MM.1S (cell line): ENCODE data around the gene CHN1.

ENCODE experiments used
- DNase-seq: peaks from one replicate; pipeline ENCODE4 v3.0.0-alpha.2; 2015
- H2AFZ ChIP-seq: fragments of 300-600 bp; sonication (generic); 2 replicates; pipeline ENCODE4 v1.6.0; 2016; ENCODE audit warnings: antibody characterized with exemption, low read length
- H3F3A ChIP-seq: fragments of 300-600 bp; sonication (generic); 2 replicates; pipeline ENCODE4 v1.6.1; 2016; ENCODE audit warnings: mild to moderate bottlenecking, antibody characterized with exemption, low read length, moderate library complexity, mixed read lengths; ENCODE audit not compliant: insufficient read depth
- H3K27ac ChIP-seq: fragments of 300-600 bp; sonication (generic); 2 replicates; pipeline ENCODE4 v1.5.1; 2016; ENCODE audit warnings: mild to moderate bottlenecking, low read length
- H3K27me3 ChIP-seq: fragments of 300-600 bp; sonication (generic); replicated peaks from 2 replicates; pipeline ENCODE4 v1.6.0; 2016; ENCODE audit warnings: low read length; ENCODE audit not compliant: insufficient read depth
- H3K36me3 ChIP-seq: fragments of 300-600 bp; sonication (generic); replicated peaks from 2 replicates; pipeline ENCODE4 v1.6.1; 2016; ENCODE audit warnings: mild to moderate bottlenecking, low read length, mixed read lengths; ENCODE audit not compliant: insufficient read depth
- H3K4me1 ChIP-seq: fragments of 300-600 bp; sonication (generic); 2 replicates; pipeline ENCODE4 v1.6.1; 2016; ENCODE audit warnings: low read length, mixed read lengths
- H3K4me2 ChIP-seq: fragments of 300-600 bp; sonication (generic); 2 replicates; pipeline ENCODE4 v1.6.0; 2016; ENCODE audit warnings: low read depth, low read length
- H3K4me3 ChIP-seq: fragments of 300-600 bp; sonication (generic); 2 replicates; pipeline ENCODE4 v1.5.1; 2016; ENCODE audit warnings: low read length, mixed read lengths
- H3K79me2 ChIP-seq: fragments of 300-600 bp; sonication (generic); 2 replicates; pipeline ENCODE4 v1.6.1; 2016; ENCODE audit warnings: mixed run types, low read length, mixed read lengths
- H3K9ac ChIP-seq: fragments of 300-600 bp; sonication (generic); 2 replicates; pipeline ENCODE4 v1.6.1; 2016; ENCODE audit warnings: low read length, mixed read lengths
- H3K9me2 ChIP-seq: fragments of 300-600 bp; sonication (generic); replicated peaks from 2 replicates; pipeline ENCODE4 v1.6.1; 2016; ENCODE audit warnings: mild to moderate bottlenecking, low read length, mixed read lengths; ENCODE audit not compliant: insufficient read depth
- H3K9me3 ChIP-seq: fragments of 300-600 bp; sonication (generic); replicated peaks from 2 replicates; pipeline ENCODE4 v1.6.1; 2016; ENCODE audit warnings: mild to moderate bottlenecking, low read length, mixed read lengths; ENCODE audit not compliant: insufficient read depth
- H4K20me1 ChIP-seq: fragments of 300-600 bp; sonication (generic); 2 replicates; pipeline ENCODE4 v1.6.1; 2016; ENCODE audit warnings: mild to moderate bottlenecking, low read length, moderate library complexity, mixed read lengths; ENCODE audit not compliant: insufficient read depth
- EZH2 ChIP-seq: fragments of 300-600 bp; sonication (generic); optimal IDR thresholded peaks from 2 replicates; pipeline ENCODE3; 2017; ENCODE audit warnings: low read depth, mild to moderate bottlenecking, antibody characterized with exemption, low read length, mixed read lengths
- EZH2phosphoT487 ChIP-seq: fragments of 300-600 bp; sonication (generic); IDR thresholded peaks from 2 replicates; pipeline ENCODE4 v1.6.1; 2018; ENCODE audit warnings: antibody characterized with exemption, low read length
- TF ChIP-seq, protein P1 (sequence below): fragments of 300-600 bp; sonication (generic); IDR thresholded peaks from 2 replicates; pipeline ENCODE4 v1.5.1; 2016; ENCODE audit warnings: antibody characterized with exemption, low read length, mixed read lengths

CHN1 gene

GRCh38 chr2:174760845-174761473, 244.2 kb downstream of the CHN1 start:
- H3K36me3 ChIP-seq, result no peaks in the 10 kb centered on the region
- TF ChIP-seq, protein P1, sequence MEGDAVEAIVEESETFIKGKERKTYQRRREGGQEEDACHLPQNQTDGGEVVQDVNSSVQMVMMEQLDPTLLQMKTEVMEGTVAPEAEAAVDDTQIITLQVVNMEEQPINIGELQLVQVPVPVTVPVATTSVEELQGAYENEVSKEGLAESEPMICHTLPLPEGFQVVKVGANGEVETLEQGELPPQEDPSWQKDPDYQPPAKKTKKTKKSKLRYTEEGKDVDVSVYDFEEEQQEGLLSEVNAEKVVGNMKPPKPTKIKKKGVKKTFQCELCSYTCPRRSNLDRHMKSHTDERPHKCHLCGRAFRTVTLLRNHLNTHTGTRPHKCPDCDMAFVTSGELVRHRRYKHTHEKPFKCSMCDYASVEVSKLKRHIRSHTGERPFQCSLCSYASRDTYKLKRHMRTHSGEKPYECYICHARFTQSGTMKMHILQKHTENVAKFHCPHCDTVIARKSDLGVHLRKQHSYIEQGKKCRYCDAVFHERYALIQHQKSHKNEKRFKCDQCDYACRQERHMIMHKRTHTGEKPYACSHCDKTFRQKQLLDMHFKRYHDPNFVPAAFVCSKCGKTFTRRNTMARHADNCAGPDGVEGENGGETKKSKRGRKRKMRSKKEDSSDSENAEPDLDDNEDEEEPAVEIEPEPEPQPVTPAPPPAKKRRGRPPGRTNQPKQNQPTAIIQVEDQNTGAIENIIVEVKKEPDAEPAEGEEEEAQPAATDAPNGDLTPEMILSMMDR, result no peak
- TF ChIP-seq EZH2 (no peak), EZH2phosphoT487 (no peak)
- no peaks in the 10 kb centered on the region for H3K9me2 ChIP-seq
- peaks cover 38% of the 10 kb centered on the region for H3K4me1 ChIP-seq
- H3K4me2 ChIP-seq, result no peak overlapping the region
- H2AFZ ChIP-seq, result no peak overlapping the region
- H3F3A ChIP-seq, result peaks cover 16% of the 10 kb centered on the region
- no peaks in the 10 kb centered on the region for H3K79me2 ChIP-seq
- H3K9me3 ChIP-seq, result no peaks in the 10 kb centered on the region
- no peak overlapping the region for H3K27ac ChIP-seq
- DNase-seq, result no peak
- no peak overlapping the region for H3K4me3 ChIP-seq
- no peak overlapping the region for H3K9ac ChIP-seq
- H4K20me1 ChIP-seq, result no peaks in the 10 kb centered on the region
- no peaks in the 10 kb centered on the region for H3K27me3 ChIP-seq

DNA sequence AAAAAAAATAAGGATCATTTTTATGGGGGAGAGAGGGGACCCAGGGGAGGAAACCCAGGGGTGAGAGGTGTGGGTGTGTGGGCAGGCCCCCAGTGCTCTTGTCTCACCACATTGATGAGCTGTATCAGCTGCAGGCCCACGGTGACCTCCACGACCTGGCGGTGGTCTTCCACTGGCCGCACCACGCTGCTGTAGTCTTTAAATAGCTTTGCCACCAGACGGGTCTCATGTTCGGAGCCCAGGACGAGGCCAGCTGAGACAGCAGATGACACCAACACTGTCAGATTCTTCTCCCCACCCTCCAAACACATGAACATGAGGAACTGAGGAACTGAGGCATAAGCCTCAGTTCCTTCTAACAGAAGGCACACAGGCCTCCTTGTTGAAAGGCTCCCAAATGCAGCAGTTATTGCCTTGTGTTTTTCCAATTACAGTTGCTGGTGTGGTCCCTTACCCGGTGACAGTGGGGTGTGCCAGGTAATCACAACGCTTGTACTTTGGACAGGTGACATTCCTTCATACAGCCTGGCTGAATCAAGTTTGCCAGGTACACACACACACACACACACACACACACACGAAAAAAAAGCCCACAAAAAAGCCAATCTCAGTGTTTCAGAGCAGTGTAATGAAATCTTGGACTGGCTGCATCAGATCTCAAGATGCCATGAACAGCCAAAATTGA, 245.7 kb downstream of the CHN1 start:
- DNase-seq, result no peak
- no peak overlapping the region for H3K9ac ChIP-seq
- no peaks in the 10 kb centered on the region for H4K20me1 ChIP-seq
- H3K4me2 ChIP-seq, result no peak overlapping the region
- H3K27me3 ChIP-seq, result no peaks in the 10 kb centered on the region
- H3K9me2 ChIP-seq, result no peaks in the 10 kb centered on the region
- no peak overlapping the region for H3K27ac ChIP-seq
- no peaks in the 10 kb centered on the region for H3K79me2 ChIP-seq
- no peaks in the 10 kb centered on the region for H3K9me3 ChIP-seq
- peaks cover 12% of the 10 kb centered on the region for H3F3A ChIP-seq
- H3K4me3 ChIP-seq, result no peak overlapping the region
- no peaks in the 10 kb centered on the region for H3K36me3 ChIP-seq
- no peak overlapping the region for H2AFZ ChIP-seq
- TF ChIP-seq, protein P1, result no peak
- TF ChIP-seq EZH2, result no peak
- TF ChIP-seq EZH2phosphoT487, result no peak
- H3K4me1 ChIP-seq, result peaks cover 30% of the 10 kb centered on the region

DNA sequence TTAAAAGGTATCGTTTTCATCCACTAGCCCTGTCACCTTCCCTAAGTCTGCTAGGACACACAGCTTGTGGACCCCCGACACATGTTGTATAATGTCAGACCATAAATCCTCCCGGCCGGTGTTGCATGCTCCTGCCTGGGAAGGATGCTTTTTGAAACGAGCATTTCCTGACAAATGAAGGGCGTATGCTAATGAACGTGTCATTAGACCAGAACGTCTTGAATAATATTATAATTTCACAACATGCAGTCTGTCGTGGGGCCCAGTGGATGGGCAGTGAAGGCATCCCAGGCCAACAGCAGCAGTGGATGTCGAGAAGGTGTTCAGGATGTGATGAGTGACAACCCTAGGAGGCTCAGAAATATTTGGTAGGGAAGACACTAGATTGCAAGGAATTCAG, 248.4 kb downstream of the CHN1 start:
- Histone ChIP-seq H3K9ac (no peak overlapping the region), H3K4me1 (peaks cover 11% of the 10 kb centered on the region), H3K27ac (no peak overlapping the region), H3K79me2 (no peaks in the 10 kb centered on the region), H4K20me1 (no peaks in the 10 kb centered on the region), H3K36me3 (no peaks in the 10 kb centered on the region), H3K9me3 (no peaks in the 10 kb centered on the region), H3K27me3 (no peaks in the 10 kb centered on the region), H2AFZ (no peak overlapping the region), H3F3A (no peaks in the 10 kb centered on the region), H3K4me3 (no peak overlapping the region), H3K4me2 (no peak overlapping the region), H3K9me2 (no peaks in the 10 kb centered on the region)
- DNase-seq, result no peak
- TF ChIP-seq, protein P1, result no peak
- TF ChIP-seq EZH2phosphoT487 (no peak), EZH2 (no peak)
